Occipital lobe (tissue), 2 donors: ENCODE data around the gene ZNF860. TPM values are rescaled to one million over a fixed set of nuclear protein-coding genes. Genes with fewer than 3 reads are reported as not detected.

ENCODE experiments used
- small RNA-seq: library from RNA; depleted of rRNA; stranded (forward); fragments of <200 nt; gene quantifications from one replicate; pipeline ENCODE3, GENCODE V24; 2014
- total RNA-seq: library from RNA; depleted of rRNA; stranded (reverse); fragments of >200 nt; gene quantifications from one replicate; pipeline ENCODE4 v1.2.3, GENCODE V29; 2014

The ZNF860 gene
- total RNA-seq, 1 donor from 2014 or later: 2.8 TPM

Small RNA genes within 50 kb of the gene (small RNA-seq; reads per million reads assigned to genes)
- gene RF00402: not detected

Other genes starting within 250 kb of the ZNF860 start
- gene OSBPL10, start 488 bp upstream of the ZNF860 start, total RNA-seq: 14.0 TPM
- gene GPD1L, start 124.9 kb downstream of the ZNF860 start, total RNA-seq: 78.8 TPM